ENCODE measurements around the gene HIVEP3.

- no peak for TF ChIP-seq POLR2AphosphoS5 (IDR thresholded peaks at IDR 0.05; ENCODE audit: borderline replicate concordance, low read depth, low read length)
- TF ChIP-seq EZH2 (IDR thresholded peaks at IDR 0.05): no peak
Observed at GRCh38 chr1:41514381-41514780, 404.3 kb downstream of the HIVEP3 start.
